ENCODE measurements around the gene CSPG4.
"Not testable (repeated sequence)": the region's sequence is repeated elsewhere in the genome, so short reads cannot be mapped to it uniquely, and the experiment has no call there.

The CSPG4 gene

DNA sequence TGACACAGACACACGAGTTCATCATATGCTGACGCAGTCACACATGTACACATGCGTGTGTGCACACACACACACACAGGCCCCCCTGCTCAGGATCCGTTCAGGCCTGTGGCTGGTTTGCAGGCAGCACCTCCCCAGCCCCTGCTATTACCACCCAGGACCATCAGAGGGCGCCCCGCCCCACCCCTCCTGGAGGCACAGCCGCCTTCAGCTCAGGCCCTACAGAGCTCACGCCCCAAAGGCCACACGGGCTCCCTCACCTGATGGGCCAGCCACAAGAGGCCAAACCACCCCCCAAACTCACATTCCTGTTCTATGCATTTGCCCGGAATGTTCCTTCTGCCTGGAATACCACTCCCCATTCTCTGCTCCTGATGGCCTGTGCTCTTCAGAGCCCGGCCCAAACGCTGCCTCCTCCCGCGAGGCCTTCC, 26.4 kb downstream of the CSPG4 start:
- peak; percentile 46 for DNase-seq

DNA sequence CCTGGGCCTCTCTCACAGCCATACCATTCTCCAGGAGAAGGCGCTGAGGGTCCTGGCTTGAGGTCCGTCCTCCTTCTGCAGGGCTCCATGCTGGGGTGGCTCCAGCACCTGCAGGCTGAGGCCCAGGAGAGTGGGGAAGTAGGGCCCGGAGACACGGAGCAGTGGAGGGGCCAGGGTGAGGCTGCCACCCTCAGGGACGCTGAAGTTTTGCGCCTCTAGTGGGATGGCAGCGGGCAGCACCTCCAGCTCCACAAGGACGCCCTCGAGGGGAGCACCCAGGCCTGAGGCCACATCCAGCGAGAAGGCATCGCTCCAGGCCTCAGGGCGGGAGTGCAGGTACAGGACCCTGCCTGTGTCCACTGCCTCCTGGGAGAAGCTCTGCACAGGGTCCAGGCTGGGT, 27.5 kb downstream of the CSPG4 start:
- DNase-seq = no peak

DNA sequence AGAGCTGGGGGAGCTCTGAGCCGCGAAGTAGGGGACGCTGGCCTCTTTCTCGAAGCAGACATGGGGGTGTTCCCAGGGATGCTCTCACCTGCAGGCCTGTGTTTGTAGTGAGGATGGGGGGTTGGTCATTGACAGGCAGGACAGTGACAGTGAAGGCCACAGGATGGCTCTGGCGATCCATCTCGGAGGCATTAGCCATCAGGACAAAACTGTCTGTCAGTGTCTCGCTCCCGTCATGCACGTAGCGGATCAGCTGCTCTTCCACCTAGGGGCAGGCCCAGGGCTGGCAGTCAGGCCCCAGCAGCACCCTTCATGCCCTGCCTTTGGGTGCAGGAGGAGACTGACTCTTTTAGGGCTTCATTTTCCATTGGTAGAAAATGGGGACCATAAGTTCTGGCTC, 28.0 kb downstream of the CSPG4 start:
- peak; percentile 1 for DNase-seq

- peak; percentile 61 for DNase-seq
Observed at GRCh38 chr15:75683646-75684312, 28.9 kb downstream of the CSPG4 start.

- no peak for DNase-seq
Observed at GRCh38 chr15:75682181-75683135, 30.2 kb downstream of the CSPG4 start.

GRCh38 chr15:75680007-75680789, 32.5 kb downstream of the CSPG4 start:
- no peak for DNase-seq

DNA sequence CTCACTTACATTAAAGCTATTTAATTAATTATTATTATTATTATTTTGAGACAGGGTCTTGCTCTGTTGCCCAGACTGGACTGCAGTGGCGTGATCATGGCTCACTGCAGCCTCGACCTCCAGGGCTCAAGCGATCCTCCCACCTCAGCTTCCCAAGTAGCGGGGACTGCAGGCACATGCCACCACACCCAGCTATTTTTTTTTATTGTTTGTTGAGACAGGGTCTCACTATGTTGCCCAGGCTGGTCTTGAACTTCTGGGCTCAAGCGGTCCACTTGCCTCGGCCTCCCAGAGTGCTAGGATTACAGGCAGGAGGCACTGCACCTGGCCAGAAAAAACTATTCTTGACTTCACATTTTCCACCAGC, 34.3 kb downstream of the CSPG4 start:
- not testable (repeated sequence) for DNase-seq

- no peak for DNase-seq
Observed at GRCh38 chr15:75677465-75678323, 35.0 kb downstream of the CSPG4 start.

DNA sequence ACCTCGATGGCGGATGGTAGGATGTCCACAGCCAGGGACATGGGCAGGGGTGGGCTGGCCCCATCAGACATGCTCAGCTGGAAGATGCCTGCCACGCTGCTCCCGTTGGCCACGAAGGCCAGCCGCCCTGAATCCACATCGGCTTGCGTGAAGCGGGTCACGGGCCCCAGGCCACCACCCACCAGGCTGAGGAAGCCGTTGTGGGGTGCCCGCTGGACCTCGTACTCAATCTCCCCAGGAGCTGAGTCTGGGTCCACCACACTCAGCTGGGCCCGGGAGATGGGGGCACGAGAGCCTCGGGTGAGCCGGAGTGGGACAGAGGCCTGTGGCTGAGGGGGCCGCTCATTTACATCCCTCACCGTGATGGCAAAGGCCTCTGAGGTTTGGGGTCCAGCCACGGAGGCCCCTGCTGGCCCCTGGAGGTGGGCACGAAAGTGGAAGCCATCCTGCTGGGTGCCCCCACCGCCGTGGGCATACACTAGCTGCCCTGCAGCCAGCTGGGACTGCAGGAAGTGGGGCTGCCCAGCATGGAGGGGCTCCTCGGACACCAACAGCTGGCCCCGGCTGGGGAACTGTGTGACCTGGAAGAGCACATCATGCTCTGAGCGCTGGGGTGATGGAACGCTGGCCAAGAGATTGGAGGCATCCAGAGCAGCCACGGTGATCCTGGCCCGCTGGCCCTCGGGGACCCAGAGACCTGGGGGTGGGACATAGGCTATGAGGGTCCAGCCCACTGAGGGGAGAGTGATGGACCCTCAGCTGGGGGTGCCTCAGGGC, 35.8 kb downstream of the CSPG4 start:
- DNase-seq = no peak

- no peak for DNase-seq
Observed at GRCh38 chr15:75675579-75676404, 36.9 kb downstream of the CSPG4 start.

DNA sequence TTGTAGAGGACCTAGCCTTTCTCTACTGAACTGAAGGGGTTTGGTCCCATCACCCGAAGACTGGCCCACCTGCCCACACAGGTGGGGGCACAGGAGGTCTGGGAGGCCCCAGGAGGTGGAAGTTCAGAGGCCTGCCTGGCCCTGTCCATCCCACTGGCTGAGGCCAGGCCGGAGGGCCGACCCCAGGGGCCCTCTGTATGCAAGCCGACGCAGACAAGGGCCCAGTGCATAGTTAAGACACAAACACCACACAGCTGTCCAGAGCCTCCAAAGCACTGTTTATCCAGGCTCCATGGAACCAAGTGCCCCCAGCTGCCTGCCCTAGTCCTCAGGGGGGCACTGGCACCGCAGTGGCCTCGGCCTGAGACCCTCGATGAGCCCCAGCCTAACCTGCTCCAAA, 38.3 kb downstream of the CSPG4 start:
- DNase-seq = no peak

- peak; percentile 5 for DNase-seq
Observed at GRCh38 chr15:75673426-75674235, 39.0 kb downstream of the CSPG4 start.

DNA sequence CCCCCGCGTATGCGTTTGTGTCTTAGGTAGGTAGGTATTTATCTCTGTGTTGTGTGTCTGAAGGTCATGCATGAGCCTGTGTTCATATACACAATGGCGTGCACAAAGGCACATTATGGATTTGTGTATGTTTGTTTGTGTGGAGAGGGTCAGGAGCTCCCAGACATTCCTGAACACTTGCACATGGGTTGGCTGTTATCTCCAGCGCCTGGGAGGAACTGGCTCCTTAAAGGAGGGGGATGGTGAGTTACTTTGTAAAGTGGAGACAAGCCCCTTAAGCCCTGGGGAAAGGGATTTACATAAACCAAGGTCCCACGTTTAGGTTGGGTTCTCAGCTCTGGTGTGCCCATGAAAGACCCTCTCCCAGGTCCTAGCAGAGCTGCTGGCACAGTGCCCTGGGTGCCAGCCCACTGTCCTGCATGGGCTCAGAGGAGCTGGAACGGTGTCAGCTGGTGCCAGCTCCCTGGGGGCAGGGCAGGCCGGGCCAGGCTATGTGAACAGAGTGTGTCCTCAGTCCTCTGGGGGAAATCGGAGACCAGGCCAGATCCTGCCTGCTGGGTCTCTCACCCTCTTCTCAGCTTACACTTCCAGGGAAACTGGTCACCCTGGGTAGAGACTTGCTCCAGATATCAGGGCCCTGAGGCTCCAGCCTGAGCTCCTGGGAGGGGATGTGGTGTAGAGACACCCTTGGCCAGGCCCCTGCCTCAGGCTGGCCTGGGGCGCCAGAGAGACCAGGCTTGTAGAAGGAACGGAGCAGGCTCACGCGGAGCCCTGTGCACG, 39.8 kb downstream of the CSPG4 start:
- no peak for DNase-seq

- no peak for DNase-seq
Observed at GRCh38 chr15:75671730-75672602, 40.7 kb downstream of the CSPG4 start.

GRCh38 chr15:75669879-75670212, 42.8 kb downstream of the CSPG4 start:
- DNase-seq = no peak

DNA sequence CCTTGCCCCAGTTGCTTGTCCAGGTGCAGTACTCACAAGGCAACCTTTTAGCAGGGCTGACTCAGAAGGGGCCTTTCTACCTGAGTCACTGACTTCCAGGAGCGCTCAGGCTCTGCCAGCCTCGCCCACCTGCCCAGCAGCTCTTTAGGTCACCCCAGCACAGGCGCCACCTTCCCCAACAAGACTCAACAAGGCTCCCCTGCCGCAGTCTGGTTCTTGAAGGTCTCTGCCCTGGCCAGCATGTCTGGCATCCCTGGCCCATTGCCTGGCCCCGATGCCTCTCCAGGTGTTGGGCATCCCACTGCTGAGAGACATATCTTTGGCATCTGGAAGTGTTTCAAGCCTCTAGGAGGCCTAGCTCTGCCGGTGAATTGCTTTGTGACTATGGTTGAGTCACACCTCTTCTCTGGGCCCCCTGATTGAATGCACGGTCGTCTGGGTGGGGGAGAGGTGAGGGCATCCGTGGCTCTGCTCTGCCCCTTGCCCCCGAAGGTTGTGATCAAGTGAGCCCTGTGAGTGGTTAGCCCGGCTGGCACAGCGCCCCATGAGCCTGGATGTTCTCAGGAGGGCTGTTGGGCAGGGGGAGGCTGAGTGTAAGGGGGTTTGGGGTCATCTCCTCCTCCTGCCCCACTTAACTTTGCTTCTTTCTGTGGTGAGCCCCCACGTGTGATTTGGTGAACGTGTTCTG, 43.3 kb downstream of the CSPG4 start:
- no peak for DNase-seq

- peak; percentile 57 for DNase-seq
Observed at GRCh38 chr15:75666823-75667501, 45.7 kb downstream of the CSPG4 start.

Measured in NCI-H69 (cell line).